ENCODE measurements around the gene LENG8.
A peak's percentile ranks its signal among the peaks of the same experiment; 100 is the strongest.

The LENG8 gene

DNA sequence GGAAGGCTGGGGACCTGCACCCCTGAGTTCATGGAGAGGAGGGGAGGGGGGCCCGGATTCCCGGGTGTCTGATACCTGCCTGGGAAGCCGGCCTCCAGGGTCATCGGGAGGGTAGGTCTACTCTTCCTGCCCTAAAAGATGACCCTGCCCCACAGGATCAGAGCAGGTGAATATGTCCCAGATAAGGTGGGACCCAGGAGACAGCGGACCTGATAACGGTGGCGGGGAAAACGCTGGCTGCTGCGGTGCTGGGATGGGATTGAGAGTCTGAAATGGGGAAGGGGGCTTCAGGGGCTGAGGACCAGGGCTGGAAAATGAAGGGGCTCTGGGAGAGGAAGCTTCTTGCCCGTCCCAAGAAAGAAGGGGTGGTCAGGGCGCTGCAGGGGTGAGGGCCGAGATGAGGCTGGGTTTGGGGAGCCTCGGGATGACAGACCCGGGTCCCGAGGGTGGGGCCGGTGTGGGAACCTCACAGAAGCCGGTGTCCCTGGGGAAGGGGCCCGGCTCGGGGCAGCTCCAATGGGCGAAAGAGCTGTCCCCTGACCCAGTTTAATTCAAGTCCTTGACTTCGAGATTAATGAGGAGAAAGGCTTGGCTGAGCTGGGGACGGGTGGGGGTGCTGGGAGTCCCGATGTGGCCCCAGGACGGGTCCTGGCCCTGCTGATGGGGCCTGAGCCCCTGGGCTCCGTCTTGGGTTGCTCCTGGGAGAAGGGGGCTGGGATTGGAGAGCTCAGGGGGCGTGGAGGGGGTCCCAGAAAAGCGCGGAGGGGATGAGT lies 32.9 kb upstream of the LENG8 start:
- H3K27me3 Mint-ChIP-seq (ENCODE audit: low read depth, poor library complexity), result peaks cover 78% of the 10 kb centered on the region
- H3K27ac Mint-ChIP-seq, result peak overlapping the region; percentile 16
- no peak for DNase-seq
- peaks cover 18% of the 10 kb centered on the region for H3K9me3 Mint-ChIP-seq
- H3K4me3 Mint-ChIP-seq, result peak overlapping the region; percentile 44
- peaks cover 26% of the 10 kb centered on the region for H3K4me1 Mint-ChIP-seq
- peaks cover 5% of the 10 kb centered on the region for H3K36me3 Mint-ChIP-seq (ENCODE audit: low read depth)
- no peak for TF ChIP-seq CTCF (IDR thresholded peaks at IDR 0.05)

DNA sequence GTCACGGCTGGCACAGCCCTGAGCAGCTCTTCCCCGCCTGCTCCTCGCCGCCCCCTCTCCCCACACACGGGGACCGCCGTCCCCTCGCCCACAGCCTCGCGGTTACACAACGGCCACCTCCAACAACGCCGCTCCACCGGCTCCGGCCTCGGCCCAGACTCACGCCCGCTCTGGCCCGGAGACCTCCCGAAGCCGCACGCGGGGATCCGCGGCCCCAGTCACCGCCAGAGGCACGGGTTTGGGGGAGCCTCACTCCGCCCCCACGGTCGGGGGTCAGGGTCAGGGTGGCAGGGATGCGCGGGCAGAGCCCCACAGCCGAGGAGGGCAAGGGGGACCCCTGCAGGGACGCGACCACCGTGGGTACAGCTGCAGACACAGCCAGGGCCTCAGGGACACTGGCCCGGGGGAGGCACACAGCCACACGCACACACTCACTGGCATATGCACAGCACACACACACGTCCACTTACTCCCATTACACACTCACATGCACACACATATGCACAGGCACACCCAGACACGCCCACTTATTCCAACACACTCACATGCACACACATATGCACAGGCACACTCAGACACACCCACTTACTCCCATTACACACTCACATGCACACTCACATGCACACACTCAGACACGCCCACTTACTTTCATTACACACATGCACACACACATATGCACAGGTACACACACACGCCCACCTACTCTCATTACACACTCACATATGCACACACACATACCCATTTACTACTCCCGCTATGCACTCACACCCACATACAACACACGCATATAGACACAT lies 32.1 kb upstream of the LENG8 start:
- peaks cover 13% of the 10 kb centered on the region for H3K9me3 Mint-ChIP-seq
- DNase-seq, result no peak
- peaks cover 78% of the 10 kb centered on the region for H3K27me3 Mint-ChIP-seq (ENCODE audit: low read depth, poor library complexity)
- H3K4me3 Mint-ChIP-seq, result peak overlapping the region; percentile 59
- H3K27ac Mint-ChIP-seq, result no peak overlapping the region
- H3K4me1 Mint-ChIP-seq, result peaks cover 30% of the 10 kb centered on the region
- H3K36me3 Mint-ChIP-seq (ENCODE audit: low read depth), result peaks cover 5% of the 10 kb centered on the region
- TF ChIP-seq CTCF (IDR thresholded peaks at IDR 0.05), result no peak

GRCh38 chr19:54418030-54418929 lies 30.7 kb upstream of the LENG8 start:
- Mint-ChIP-seq H3K27me3 (ENCODE audit: low read depth, poor library complexity) (peaks cover 73% of the 10 kb centered on the region), H3K4me1 (peaks cover 30% of the 10 kb centered on the region), H3K4me3 (peak overlapping the region; percentile 16), H3K9me3 (peaks cover 10% of the 10 kb centered on the region), H3K36me3 (ENCODE audit: low read depth) (peaks cover 5% of the 10 kb centered on the region), H3K27ac (no peak overlapping the region)
- DNase-seq, result no peak
- TF ChIP-seq CTCF (IDR thresholded peaks at IDR 0.05), result no peak

DNA sequence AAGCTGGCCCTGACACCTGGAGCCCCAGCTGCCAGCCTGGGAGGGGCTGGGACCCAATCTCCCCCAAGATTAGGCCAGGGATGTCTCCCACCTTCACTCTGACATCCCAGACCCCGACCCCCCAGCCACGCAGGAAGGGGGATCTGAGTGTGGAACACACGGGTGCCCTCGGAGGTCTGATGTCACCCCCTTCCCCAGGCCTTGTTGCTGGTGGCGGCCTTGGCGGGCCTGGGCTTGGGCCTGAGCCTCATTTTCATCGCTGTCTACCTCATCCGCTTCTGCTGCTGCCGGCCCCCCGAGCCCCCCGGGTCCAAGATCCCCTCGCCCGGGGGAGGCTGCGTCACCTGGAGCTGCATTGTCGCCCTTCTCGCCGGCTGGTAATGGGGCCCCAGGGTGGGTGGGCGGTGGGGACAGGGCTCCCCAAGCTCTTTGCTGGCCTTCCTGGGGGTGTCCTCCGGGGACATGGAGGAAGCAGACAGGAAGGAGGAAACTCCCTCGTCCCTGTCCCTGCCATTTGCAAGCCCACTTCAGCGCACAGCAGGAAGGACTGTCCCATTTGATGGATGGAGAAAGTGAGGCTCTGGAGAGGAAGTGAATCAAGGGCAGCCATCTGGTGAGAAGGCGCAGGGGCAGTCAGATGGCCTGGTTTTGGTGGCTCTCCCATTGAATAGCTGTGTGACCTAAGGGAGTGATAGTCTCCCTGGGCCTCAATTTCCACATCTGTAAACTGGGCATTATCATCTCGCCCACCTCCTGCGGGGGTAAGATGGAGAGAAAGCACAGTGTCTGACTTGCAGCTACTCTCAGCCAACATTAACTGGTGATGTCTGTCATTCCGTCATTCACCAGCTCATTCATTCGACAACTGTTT lies 29.8 kb upstream of the LENG8 start:
- Mint-ChIP-seq H3K36me3 (ENCODE audit: low read depth) (peaks cover 2% of the 10 kb centered on the region), H3K27me3 (ENCODE audit: low read depth, poor library complexity) (peaks cover 68% of the 10 kb centered on the region), H3K4me3 (peak overlapping the region; percentile 25), H3K4me1 (peaks cover 30% of the 10 kb centered on the region), H3K9me3 (peaks cover 2% of the 10 kb centered on the region), H3K27ac (no peak overlapping the region)
- TF ChIP-seq CTCF (IDR thresholded peaks at IDR 0.05), result no peak
- no peak for DNase-seq

DNA sequence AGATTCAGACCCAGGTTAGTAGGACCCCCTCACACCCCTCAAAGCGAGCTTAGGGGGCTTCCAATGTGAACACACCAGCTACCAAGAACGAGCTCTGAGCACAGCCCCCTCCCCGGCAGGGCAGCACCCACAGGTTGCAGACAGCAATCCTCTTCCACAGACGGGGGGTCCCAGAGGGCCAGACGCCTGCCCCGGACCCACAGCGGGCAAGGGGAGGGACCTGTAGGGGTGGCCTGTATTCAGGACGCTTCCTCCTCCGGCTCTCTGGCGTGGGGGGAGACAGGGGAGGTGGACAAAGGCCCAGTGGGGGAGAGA lies 29.0 kb upstream of the LENG8 start:
- H3K36me3 Mint-ChIP-seq (ENCODE audit: low read depth), result no peaks in the 10 kb centered on the region
- H3K4me3 Mint-ChIP-seq, result peak overlapping the region; percentile 25
- no peaks in the 10 kb centered on the region for H3K9me3 Mint-ChIP-seq
- no peak for TF ChIP-seq CTCF (IDR thresholded peaks at IDR 0.05)
- H3K4me1 Mint-ChIP-seq, result peaks cover 30% of the 10 kb centered on the region
- H3K27me3 Mint-ChIP-seq (ENCODE audit: low read depth, poor library complexity), result peaks cover 63% of the 10 kb centered on the region
- H3K27ac Mint-ChIP-seq, result no peak overlapping the region
- no peak for DNase-seq

Measured in nephron progenitor cell (in vitro differentiated cells).